GM21528 (cell line): ENCODE results near the gene BMP8B.
A peak's percentile ranks its signal among the peaks of the same experiment; 100 is the strongest.

Source experiments
- ATAC-seq: cut with Tn5 transposase; IDR thresholded peaks from one replicate; pipeline ENCODE4 v1.9.1; 2021; ENCODE audit warnings: mild to moderate bottlenecking, moderate library complexity; ENCODE audit not compliant: unreplicated experiment, low FRiP score

Gene BMP8B

GRCh38 chr1:39761016-39761415 lies 27.6 kb downstream of the BMP8B start:
- ATAC-seq = no peak

DNA sequence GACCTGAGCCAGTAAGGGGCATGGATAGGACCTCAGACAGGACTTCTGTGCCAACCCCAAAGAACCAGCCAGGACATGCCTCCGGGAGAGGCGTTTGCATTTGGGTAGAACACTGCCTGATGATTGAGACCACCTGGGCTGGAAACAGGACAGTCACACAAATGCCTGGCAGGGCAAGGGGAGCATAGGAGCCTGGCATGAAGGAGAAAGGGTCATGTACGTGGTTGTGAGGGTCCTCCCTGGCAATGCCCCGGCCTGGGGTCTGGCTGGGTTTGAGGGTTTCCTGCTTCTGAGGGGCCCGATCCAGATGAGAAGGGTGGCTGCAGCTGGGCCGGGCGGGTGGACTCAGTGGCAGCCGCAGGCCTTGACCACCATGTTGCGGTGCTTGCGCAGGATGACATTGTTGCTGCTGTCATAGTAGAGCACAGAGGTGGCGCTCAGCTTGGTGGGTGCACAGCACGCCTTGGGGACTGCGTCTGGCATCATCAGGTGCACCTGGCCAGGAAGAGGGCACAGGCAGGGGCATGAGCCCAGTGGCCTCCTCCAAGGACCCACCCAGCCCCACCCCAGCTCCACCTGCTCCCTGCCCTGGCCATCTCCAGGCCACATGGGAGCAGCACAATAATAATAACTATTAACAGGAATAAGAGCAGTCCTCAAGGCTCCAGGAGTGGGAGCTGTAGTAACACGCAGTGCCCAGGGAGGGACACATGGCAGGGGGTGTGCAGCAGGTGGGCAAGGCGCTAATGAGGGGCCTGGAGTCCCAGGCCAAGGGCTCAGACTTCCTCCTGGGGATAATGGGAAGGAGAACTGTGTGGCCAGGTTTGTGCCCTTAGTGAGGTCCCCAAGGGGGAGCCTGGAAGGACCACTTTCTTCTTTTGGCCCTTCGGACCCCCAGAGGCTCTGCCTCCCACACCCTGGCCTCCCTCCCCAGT lies 28.3 kb downstream of the BMP8B start:
- no peak for ATAC-seq

DNA sequence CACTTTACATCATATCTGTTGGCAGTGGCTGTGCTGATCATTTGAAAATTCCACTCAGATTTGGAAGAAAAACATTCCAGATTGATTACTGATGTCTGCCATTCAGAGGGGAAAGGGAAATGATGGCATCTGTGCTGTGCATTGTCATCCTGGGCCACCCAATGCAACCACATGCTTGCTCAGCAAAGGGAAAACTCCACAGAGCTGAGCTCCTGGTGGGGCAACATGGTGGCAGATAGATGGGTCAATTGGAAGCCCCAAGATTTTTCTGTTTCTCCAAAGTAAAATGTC lies 29.3 kb downstream of the BMP8B start:
- ATAC-seq = no peak

DNA sequence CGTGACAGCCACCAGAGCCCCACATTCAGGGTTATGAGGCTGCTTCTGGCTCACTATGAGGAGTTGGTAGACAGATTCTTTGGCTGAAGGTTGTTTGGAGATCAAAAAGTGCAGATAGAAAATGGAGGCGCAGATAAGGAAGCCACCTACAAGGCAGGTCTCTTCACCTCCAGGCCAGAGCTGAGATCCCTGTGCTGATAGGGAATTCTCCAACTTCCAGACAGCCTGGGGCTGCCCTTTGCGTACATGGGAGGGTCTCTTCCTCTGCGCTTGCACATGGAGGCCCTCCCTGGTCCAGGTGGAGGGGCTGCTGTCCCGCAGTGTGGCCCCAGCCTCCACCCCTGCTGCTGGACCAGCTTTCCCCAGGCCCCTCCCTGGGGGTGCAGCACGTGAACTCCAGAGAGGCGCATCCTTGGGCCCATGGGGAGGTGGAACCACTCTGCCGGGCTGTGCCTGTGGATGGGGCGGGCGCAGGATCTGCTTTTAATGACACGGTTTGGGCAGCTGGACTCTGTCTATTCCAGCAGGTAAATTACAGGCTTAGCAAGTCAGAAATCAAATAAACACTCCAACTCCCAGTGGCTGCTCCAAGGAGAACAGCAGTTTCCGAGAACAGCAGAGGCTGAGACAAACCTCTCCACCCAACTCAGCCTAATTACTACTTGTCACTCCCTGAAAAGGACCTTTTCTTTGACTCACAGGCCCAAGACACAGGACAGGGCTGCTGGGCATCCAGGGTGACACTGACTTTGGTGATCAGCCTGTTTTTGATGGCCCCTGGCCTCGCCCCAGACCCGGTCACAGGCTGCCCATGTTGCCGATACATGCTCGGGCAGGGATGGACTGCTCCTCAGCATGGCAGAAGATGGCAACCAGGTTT lies 29.9 kb downstream of the BMP8B start:
- ATAC-seq = no peak

DNA sequence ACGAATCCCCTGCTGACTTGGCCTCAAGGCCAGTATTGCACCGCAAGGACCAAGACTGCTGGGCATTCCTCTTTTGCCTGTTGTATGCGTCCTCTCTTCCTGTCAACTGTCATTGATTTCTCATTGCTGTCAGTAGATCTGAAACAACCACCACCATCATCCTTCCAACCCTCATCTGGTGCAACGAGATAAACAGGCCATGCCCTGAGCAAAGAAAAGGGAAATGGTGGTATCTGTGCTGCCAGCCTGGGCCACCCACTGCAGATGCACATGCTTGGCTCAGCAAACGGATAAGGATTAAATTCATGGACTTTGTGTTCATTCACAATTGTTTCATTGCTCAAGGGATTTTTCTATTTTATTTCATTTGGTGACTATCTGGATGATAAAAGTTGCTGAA lies 31.2 kb downstream of the BMP8B start:
- no peak for ATAC-seq

DNA sequence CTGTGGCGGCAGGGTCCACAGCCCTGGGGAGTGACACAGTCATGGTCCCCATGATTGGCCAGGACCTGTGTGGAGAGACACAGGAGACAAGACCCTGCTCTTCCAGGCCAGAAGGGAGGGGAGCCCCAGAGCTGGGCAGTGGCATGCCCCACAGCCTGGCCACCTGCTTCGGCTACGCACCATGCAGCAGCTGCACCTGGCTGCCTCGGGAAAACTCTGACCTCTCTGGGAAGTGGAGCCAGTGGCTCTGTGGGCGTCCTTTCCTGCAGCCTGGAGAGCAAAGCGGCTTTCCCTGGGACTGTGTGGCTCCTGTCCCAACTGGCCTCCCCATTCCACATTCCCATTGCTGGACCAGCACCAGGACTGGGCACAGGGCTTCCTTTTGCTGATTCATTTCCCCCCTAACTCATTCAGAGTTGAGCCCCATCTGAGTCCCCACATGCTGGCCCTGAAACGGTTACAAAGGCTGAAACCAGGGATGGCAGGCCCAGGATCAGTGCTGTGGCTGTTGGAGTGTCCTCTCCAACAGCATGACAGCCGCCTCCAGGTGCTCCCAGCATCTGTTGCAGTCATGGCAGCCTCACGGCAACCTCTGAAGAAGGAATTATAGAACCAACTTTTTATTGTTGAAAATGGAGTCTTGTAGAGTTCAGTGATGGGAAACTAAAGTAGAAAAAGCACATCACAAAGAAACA lies 32.6 kb downstream of the BMP8B start:
- no peak for ATAC-seq

DNA sequence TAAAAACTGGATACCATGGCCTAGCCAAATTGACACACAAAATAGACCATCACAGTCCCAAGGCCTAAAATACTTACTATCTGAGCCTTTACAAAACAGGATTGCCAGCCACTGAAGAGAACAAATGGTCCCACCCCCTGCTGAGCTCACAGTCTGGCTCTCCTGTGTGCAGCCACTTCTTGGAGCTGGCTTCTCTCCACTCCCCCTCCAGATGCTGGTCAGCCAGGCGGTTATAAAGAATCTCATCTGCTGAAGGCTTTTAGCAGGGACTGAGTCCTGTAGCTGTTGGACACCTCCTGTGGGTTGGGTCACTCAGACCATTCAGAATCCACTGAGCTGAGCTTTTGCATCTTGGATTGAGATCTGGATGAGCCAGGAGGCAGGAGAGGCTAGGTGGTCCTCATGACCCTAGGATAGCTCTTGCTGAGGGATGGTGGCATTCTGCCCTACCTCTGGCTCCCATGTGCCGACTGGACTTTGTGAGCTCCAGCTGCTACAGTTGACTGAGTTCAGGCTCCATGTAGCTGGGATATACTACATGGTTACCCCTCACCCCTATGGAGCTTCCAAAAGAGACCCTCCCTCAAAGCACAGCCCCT lies 33.7 kb downstream of the BMP8B start:
- no peak for ATAC-seq

GRCh38 chr1:39754026-39754570 lies 34.6 kb downstream of the BMP8B start:
- no peak for ATAC-seq

GRCh38 chr1:39753132-39754025 lies 35.3 kb downstream of the BMP8B start:
- ATAC-seq = no peak

DNA sequence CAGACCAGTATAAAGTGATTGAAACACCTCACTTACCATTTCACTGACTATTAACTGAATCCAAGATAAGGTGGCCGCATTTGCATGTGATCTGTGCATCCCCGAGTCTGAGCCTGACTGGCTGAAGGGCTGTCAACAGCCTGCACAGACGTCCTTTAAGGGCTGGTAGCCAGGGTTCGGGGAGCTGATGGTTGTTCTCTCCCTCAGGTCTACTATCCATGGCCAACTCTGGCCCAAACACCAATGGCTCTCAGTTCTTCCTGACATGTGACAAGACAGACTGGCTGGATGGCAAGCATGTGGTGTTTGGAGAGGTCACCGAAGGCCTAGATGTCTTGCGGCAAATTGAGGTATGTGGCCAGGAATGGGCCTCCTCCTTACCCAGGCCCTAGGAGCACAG lies 36.0 kb downstream of the BMP8B start:
- ATAC-seq = no peak

DNA sequence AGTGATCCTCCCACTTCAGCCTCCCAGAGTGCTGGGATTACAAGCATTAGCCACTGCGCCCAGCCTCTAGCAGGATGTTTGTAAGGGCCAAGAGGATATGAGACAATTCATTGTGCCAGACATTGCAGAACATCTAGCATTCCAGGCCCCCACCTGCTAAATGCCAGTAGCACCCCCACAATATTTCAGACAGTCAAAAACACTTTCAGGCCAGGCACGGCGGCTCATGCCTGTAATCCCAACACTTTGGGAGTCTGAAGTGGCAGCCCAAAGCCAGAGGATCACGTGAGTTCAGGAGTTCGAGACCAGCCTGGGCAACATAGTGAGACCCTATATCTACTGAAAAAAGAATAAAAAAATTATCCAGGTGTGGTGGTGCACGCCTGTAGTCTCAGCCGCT lies 37.1 kb downstream of the BMP8B start:
- no peak for ATAC-seq

- ATAC-seq = no peak
These were observed 43.5 kb downstream of the BMP8B start for GRCh38 chr1:39745016-39745670.

DNA sequence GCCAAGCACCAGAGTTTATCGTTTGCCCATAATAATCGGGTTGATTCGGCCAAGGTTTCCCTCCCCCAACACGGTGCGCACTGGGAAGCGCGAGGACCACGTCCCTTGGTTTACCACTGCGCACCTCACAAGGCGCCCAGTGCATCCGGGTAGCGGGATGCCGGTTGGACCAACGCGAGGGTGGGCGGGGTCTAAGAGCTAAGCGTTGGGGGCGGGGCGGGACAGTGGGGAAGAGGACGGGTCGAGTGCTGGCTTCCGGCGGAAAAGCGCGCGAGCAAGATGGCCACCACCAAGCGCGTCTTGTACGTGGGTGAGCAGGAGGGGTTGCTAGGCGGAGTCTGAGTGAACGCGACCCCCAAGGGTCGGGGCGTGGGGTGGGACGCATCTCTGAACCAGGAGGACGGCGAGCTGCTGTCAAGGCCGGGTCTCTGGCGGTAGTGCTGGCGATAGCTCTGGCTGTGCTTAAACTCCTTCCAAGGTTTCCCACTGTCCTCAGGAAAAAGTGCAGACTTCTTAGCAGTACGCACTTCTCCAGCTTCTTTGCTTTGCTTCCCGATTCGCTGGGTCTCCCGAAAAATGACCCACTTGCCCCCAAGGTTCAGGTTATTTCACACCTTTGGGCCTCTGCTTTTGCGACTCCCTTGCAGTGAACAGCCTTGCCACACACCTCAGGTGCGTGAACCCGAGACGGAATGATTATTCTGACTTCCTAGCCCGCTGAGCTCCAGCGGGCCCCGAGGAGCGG lies 49.9 kb downstream of the BMP8B start, which contains the start of gene PPIE:
Gene PPIE (plus strand): TSS at position 261 of the 745 bp plus-strand sequence. CDS start 19 bp downstream, at position 280.
- ATAC-seq = peak; percentile 80

GRCh38 chr1:39737546-39738169 lies 51.0 kb downstream of the BMP8B start:
- no peak for ATAC-seq

GRCh38 chr1:39735731-39736130 lies 52.9 kb downstream of the BMP8B start:
- ATAC-seq = no peak

DNA sequence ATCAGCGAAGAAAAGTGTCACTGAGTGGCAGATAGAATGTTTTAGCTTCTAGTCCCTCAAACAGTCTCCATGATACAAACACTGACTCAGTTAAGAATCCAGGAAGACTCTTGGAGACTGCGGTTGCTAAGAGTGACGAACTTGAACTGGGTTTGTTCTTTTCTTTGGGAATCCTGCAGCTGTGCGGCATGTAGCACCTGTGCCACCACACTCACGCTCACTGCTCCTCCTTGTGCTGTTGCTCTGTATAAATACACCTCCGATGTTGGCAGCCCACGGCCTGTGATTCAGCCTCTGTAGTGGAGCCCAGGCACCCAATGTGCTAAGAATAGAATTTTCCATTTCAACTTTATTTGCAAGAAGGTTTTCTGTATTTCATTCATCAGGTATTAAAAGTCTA lies 55.5 kb downstream of the BMP8B start:
- no peak for ATAC-seq

- no peak for ATAC-seq
These were observed 55.9 kb downstream of the BMP8B start for GRCh38 chr1:39732730-39733129.

- no peak for ATAC-seq
These were observed 58.8 kb downstream of the BMP8B start for GRCh38 chr1:39729842-39730241.
